Measurements from ENCODE around the gene KLHDC7B. TPM values are rescaled to one million over a fixed set of nuclear protein-coding genes. Genes with fewer than 3 reads are reported as not detected.

Gene KLHDC7B
- total RNA-seq, 5 donors from 2014 or later (not counting 1 experiment from before 2014, with no cell fraction given): 3.7 to 6.7 (median 5.4) TPM

GRCh38 chr22:50581031-50581949 is 35.6 kb downstream of the KLHDC7B start:
- H3K9me3 ChIP-seq: no peaks in the 10 kb centered on the region

GRCh38 chr22:50581950-50582492 is 36.3 kb downstream of the KLHDC7B start:
- ChIA-PET CTCF (interaction anchor here in 1 of 2 donors (0.6 to 1.6 kb wide), 3 partner anchors 32 to 57 kb away, joined by 3 to 5 read pairs (median 4); partner anchors contain the start of gene SCO2), POLR2A (interaction anchor here (0.5 to 0.6 kb wide), 2 partner anchors 47 to 56 kb away, joined by 3 to 6 read pairs; no protein-coding TSS in a partner anchor)
- DNase-seq (peak in 23 of 35 experiments; percentile 15 to 55 (median 26)), ATAC-seq (replicated peaks in 1 of 4) (peak in 1 of 4 experiments; percentile 2)
- Histone ChIP-seq H3K4me3 (ENCODE audit: control insufficient read depth in 1 of 2, extremely low read depth in 1 of 2, low read length in 1 of 2) (peak overlapping the region; percentile 68 to 75), H3K27ac (ENCODE audit: low read length) (peak overlapping the region; percentile 81), H3K36me3 (ENCODE audit: control insufficient read depth in 2 of 2, extremely low read depth in 1 of 2, insufficient read depth in 1 of 2, low read length in 1 of 2) (peaks cover 0 to 7% of the 10 kb centered on the region in 2 donors), H3K9me3 (no peaks in the 10 kb centered on the region), H3K27me3 (replicated peaks in 1 of 2; ENCODE audit: control insufficient read depth in 2 of 2, extremely low read depth in 1 of 2, insufficient read depth in 2 of 2, low read length in 1 of 2) (no peaks in the 10 kb centered on the region), H3K4me1 (ENCODE audit: control insufficient read depth in 1 of 2, extremely low read depth in 1 of 2, insufficient read depth in 2 of 2, low read length in 2 of 2) (peaks cover 8 to 37% of the 10 kb centered on the region in 2 experiments)
- Mint-ChIP-seq H3K27ac (peak overlapping the region; percentile 65 to 82), H3K27me3 (no peaks in the 10 kb centered on the region), H3K9me3 (no peaks in the 10 kb centered on the region), H3K36me3 (peaks cover 12% of the 10 kb centered on the region), H3K4me3 (peak overlapping the region; percentile 84 to 93 (median 91)), H3K4me1 (peaks cover 24 to 40% (median 31%) of the 10 kb centered on the region in 3 donors)
- 3% methylated on average over 35 of the region's 39 CpGs for WGBS (ENCODE audit: insufficient coverage)

More at GRCh38 chr22:50581031-50581949, 35.6 kb downstream of the KLHDC7B start:
- H3K27ac Mint-ChIP-seq: peak overlapping the region; percentile 65 to 82
- Histone ChIP-seq H3K4me3 (ENCODE audit: control insufficient read depth in 1 of 2, extremely low read depth in 1 of 2, low read length in 1 of 2) (peak overlapping the region; percentile 68 to 75), H3K27me3 (replicated peaks in 1 of 2; ENCODE audit: control insufficient read depth in 2 of 2, extremely low read depth in 1 of 2, insufficient read depth in 2 of 2, low read length in 1 of 2) (no peaks in the 10 kb centered on the region), H3K4me1 (ENCODE audit: control insufficient read depth in 1 of 2, extremely low read depth in 1 of 2, insufficient read depth in 2 of 2, low read length in 2 of 2) (peaks cover 8 to 37% of the 10 kb centered on the region in 2 experiments), H3K36me3 (ENCODE audit: control insufficient read depth in 2 of 2, extremely low read depth in 1 of 2, insufficient read depth in 1 of 2, low read length in 1 of 2) (peaks cover 1 to 7% of the 10 kb centered on the region in 2 donors), H3K27ac (ENCODE audit: low read length) (peak overlapping the region; percentile 81)
- ChIA-PET POLR2A (interaction anchor here in 1 of 2 donors (0.5 kb wide), 1 partner anchor 47 kb away, joined by 6 read pairs; no protein-coding TSS in a partner anchor), CTCF (interaction anchor here (0.6 to 0.9 kb wide), 3 partner anchors 16 to 55 kb away, joined by 4 to 10 read pairs (median 4); partner anchors contain the start of gene SCO2 (in 1 of the 2))
- DNase-seq (no peak), ATAC-seq (replicated peaks in 1 of 4) (no peak)
- H3K27me3 Mint-ChIP-seq: no peaks in the 10 kb centered on the region
- H3K4me1 Mint-ChIP-seq: peaks cover 24 to 40% (median 32%) of the 10 kb centered on the region in 3 donors
- H3K36me3 Mint-ChIP-seq: peaks cover 12% of the 10 kb centered on the region
- H3K9me3 Mint-ChIP-seq: no peaks in the 10 kb centered on the region
- H3K4me3 Mint-ChIP-seq: peak overlapping the region; percentile 84 to 93 (median 84)
- 88% methylated on average over 15 of the region's 22 CpGs for WGBS (ENCODE audit: insufficient coverage)

GRCh38 chr22:50582493-50583293 is 37.0 kb downstream of the KLHDC7B start, which contains the start of gene CHKB:
Gene CHKB, minus strand, starts transcription at chr22:50582849. Its CDS starts 68 bp downstream, at chr22:50582781.
- peak within 1 kb of the TSS; percentile 68 to 75 for H3K4me3 ChIP-seq (ENCODE audit: control insufficient read depth in 1 of 2, extremely low read depth in 1 of 2, low read length in 1 of 2)
- peaks cover 0 to 7% of the 10 kb centered on the region in 2 donors for H3K36me3 ChIP-seq (ENCODE audit: control insufficient read depth in 2 of 2, extremely low read depth in 1 of 2, insufficient read depth in 1 of 2, low read length in 1 of 2)
- no peaks in the 10 kb centered on the region for H3K9me3 ChIP-seq
- Mint-ChIP-seq H3K9me3 (no peaks in the 10 kb centered on the region), H3K27ac (peak within 1 kb of the TSS; percentile 90 to 92), H3K4me1 (peaks cover 17 to 34% (median 26%) of the 10 kb centered on the region in 3 donors), H3K27me3 (no peaks in the 10 kb centered on the region), H3K36me3 (peaks cover 12% of the 10 kb centered on the region), H3K4me3 (peak within 1 kb of the TSS; percentile 84 to 93 (median 91))
- H3K4me1 ChIP-seq (ENCODE audit: control insufficient read depth in 1 of 2, extremely low read depth in 1 of 2, insufficient read depth in 2 of 2, low read length in 2 of 2): peaks cover 8 to 30% of the 10 kb centered on the region in 2 experiments
- DNase-seq (peak; percentile 95 to 99 (median 97)), ATAC-seq (replicated peaks in 1 of 4) (peak; percentile 90 to 96 (median 94))
- ChIA-PET CTCF (interaction anchor here in 1 of 2 donors (0.6 to 1.6 kb wide), 4 partner anchors 32 to 217 kb away, joined by 3 to 5 read pairs (median 4); partner anchors contain the start of genes KLHDC7B and SCO2), POLR2A (interaction anchor here in 1 of 2 donors (0.6 kb wide), 1 partner anchor 57 kb away, joined by 3 read pairs; no protein-coding TSS in a partner anchor)
- no peaks in the 10 kb centered on the region for H3K27me3 ChIP-seq (replicated peaks in 1 of 2; ENCODE audit: control insufficient read depth in 2 of 2, extremely low read depth in 1 of 2, insufficient read depth in 2 of 2, low read length in 1 of 2)
- H3K27ac ChIP-seq (ENCODE audit: low read length): peak within 1 kb of the TSS; percentile 81
- WGBS (ENCODE audit: insufficient coverage): under 1% methylated on average over 96 of the region's 96 CpGs

- ChIA-PET POLR2A (no interaction called here), CTCF (interaction anchor here in 1 of 2 donors (1.1 to 1.6 kb wide), 2 partner anchors 38 to 58 kb away, joined by 3 to 5 read pairs; partner anchors contain the start of genes KLHDC7B and SCO2)
- Mint-ChIP-seq H3K4me3 (peak overlapping the region; percentile 84 to 93 (median 91)), H3K27me3 (no peaks in the 10 kb centered on the region), H3K27ac (peak overlapping the region; percentile 82 to 85), H3K9me3 (no peaks in the 10 kb centered on the region), H3K4me1 (peaks cover 17 to 33% (median 25%) of the 10 kb centered on the region in 3 donors), H3K36me3 (peaks cover 12% of the 10 kb centered on the region)
- 9% methylated on average over 33 of the region's 37 CpGs for WGBS (ENCODE audit: insufficient coverage)
- Histone ChIP-seq H3K4me3 (ENCODE audit: control insufficient read depth in 1 of 2, extremely low read depth in 1 of 2, low read length in 1 of 2) (peak overlapping the region; percentile 67 to 75), H3K36me3 (ENCODE audit: control insufficient read depth in 2 of 2, extremely low read depth in 1 of 2, insufficient read depth in 1 of 2, low read length in 1 of 2) (peaks cover 0 to 7% of the 10 kb centered on the region in 2 donors), H3K27me3 (replicated peaks in 1 of 2; ENCODE audit: control insufficient read depth in 2 of 2, extremely low read depth in 1 of 2, insufficient read depth in 2 of 2, low read length in 1 of 2) (no peaks in the 10 kb centered on the region), H3K4me1 (ENCODE audit: control insufficient read depth in 1 of 2, extremely low read depth in 1 of 2, insufficient read depth in 2 of 2, low read length in 2 of 2) (peaks cover 8 to 25% of the 10 kb centered on the region in 2 experiments), H3K27ac (ENCODE audit: low read length) (peak overlapping the region; percentile 22), H3K9me3 (no peaks in the 10 kb centered on the region)
- DNase-seq: no peak
- ATAC-seq (replicated peaks in 1 of 4): peak; percentile 17 to 27 (median 21)
Observed at GRCh38 chr22:50583294-50583861, 37.7 kb downstream of the KLHDC7B start.

GRCh38 chr22:50584106-50585096 is 38.7 kb downstream of the KLHDC7B start:
- ATAC-seq (replicated peaks in 1 of 4) (no peak), DNase-seq (no peak)
- no peaks in the 10 kb centered on the region for H3K9me3 Mint-ChIP-seq
- H3K9me3 ChIP-seq: no peaks in the 10 kb centered on the region
- 98% methylated on average over 13 of the region's 23 CpGs for WGBS (ENCODE audit: insufficient coverage)
- peaks cover 0 to 2% of the 10 kb centered on the region in 2 donors for H3K36me3 ChIP-seq (ENCODE audit: control insufficient read depth in 2 of 2, extremely low read depth in 1 of 2, insufficient read depth in 1 of 2, low read length in 1 of 2)
- no peaks in the 10 kb centered on the region for H3K27me3 Mint-ChIP-seq
- H3K4me3 Mint-ChIP-seq: peak overlapping the region; percentile 84 to 93 (median 91)
- H3K4me3 ChIP-seq (ENCODE audit: control insufficient read depth in 1 of 2, extremely low read depth in 1 of 2, low read length in 1 of 2): no peak overlapping the region
- CTCF ChIA-PET: interaction anchor here in 1 of 2 donors (0.6 to 1.4 kb wide), 2 partner anchors 21 to 36 kb away, joined by 3 read pairs; partner anchors contain the start of gene SYCE3
- no peak overlapping the region for H3K27ac ChIP-seq (ENCODE audit: low read length)
- H3K4me1 ChIP-seq (ENCODE audit: control insufficient read depth in 1 of 2, extremely low read depth in 1 of 2, insufficient read depth in 2 of 2, low read length in 2 of 2): peaks cover 8 to 22% of the 10 kb centered on the region in 2 experiments
- peaks cover 17 to 33% (median 25%) of the 10 kb centered on the region in 3 donors for H3K4me1 Mint-ChIP-seq
- H3K27ac Mint-ChIP-seq: no peak overlapping the region
- POLR2A ChIA-PET: no interaction called here
- peaks cover 12% of the 10 kb centered on the region for H3K36me3 Mint-ChIP-seq
- H3K27me3 ChIP-seq (replicated peaks in 1 of 2; ENCODE audit: control insufficient read depth in 2 of 2, extremely low read depth in 1 of 2, insufficient read depth in 2 of 2, low read length in 1 of 2): no peaks in the 10 kb centered on the region

Data from T-cell (primary cell).